Skeletal muscle satellite cell (primary cell): ENCODE data around the gene NEU2.
"Not testable (repeated sequence)": the region's sequence is repeated elsewhere in the genome, so short reads cannot be mapped to it uniquely, and the experiment has no call there.

Source experiments
- H3K27me3 ChIP-seq: 2 replicates; pipeline ENCODE4 v1.7.0; 2013; ENCODE audit warnings: low read length; ENCODE audit not compliant: control insufficient read depth, insufficient read depth
- H3K36me3 ChIP-seq: 2 replicates; pipeline ENCODE4 v1.7.0; 2013; ENCODE audit warnings: mild to moderate bottlenecking, control low read depth, low read length; ENCODE audit not compliant: insufficient read depth
- H3K4me1 ChIP-seq: 2 replicates; pipeline ENCODE4 v1.7.0; 2013; ENCODE audit warnings: low read length; ENCODE audit not compliant: control insufficient read depth, insufficient read depth
- H3K4me2 ChIP-seq: 2 replicates; pipeline ENCODE4 v1.7.0; 2013; ENCODE audit warnings: mild to moderate bottlenecking, low read length
- H3K4me3 ChIP-seq: 2 replicates; pipeline ENCODE4 v1.7.0; 2013; ENCODE audit warnings: low read length
- H3K9ac ChIP-seq: 2 replicates; pipeline ENCODE4 v1.7.0; 2013; ENCODE audit warnings: mild to moderate bottlenecking, low read depth, low read length, moderate library complexity
- H3K9me3 ChIP-seq: replicated peaks from 2 replicates; pipeline ENCODE4 v1.7.0; 2013; ENCODE audit warnings: mild to moderate bottlenecking, control low read depth, low read length

The NEU2 gene

GRCh38 chr2:233061591-233062450, 29.3 kb downstream of the NEU2 start:
- Histone ChIP-seq H3K9me3 (no peaks in the 10 kb centered on the region), H3K4me2 (no peak overlapping the region), H3K4me3 (no peak overlapping the region), H3K36me3 (no peaks in the 10 kb centered on the region), H3K9ac (no peak overlapping the region), H3K27me3 (peaks cover 9% of the 10 kb centered on the region), H3K4me1 (peaks cover 7% of the 10 kb centered on the region)

- Histone ChIP-seq H3K9ac (no peak overlapping the region), H3K27me3 (peaks cover 9% of the 10 kb centered on the region), H3K4me2 (no peak overlapping the region), H3K4me3 (no peak overlapping the region), H3K9me3 (no peaks in the 10 kb centered on the region), H3K36me3 (no peaks in the 10 kb centered on the region), H3K4me1 (peaks cover 7% of the 10 kb centered on the region)
Measured at GRCh38 chr2:233062451-233062850, 30.0 kb downstream of the NEU2 start.

- no peak overlapping the region for H3K4me2 ChIP-seq
- H3K36me3 ChIP-seq = no peaks in the 10 kb centered on the region
- H3K27me3 ChIP-seq = peaks cover 9% of the 10 kb centered on the region
- no peak overlapping the region for H3K4me3 ChIP-seq
- no peaks in the 10 kb centered on the region for H3K9me3 ChIP-seq
- no peak overlapping the region for H3K9ac ChIP-seq
- H3K4me1 ChIP-seq = peaks cover 7% of the 10 kb centered on the region
Measured at GRCh38 chr2:233062946-233063268, 30.4 kb downstream of the NEU2 start.

GRCh38 chr2:233063269-233063975, 30.9 kb downstream of the NEU2 start:
- peaks cover 7% of the 10 kb centered on the region for H3K4me1 ChIP-seq
- H3K4me3 ChIP-seq = no peak overlapping the region
- H3K4me2 ChIP-seq = no peak overlapping the region
- H3K9me3 ChIP-seq = no peaks in the 10 kb centered on the region
- no peak overlapping the region for H3K9ac ChIP-seq
- H3K36me3 ChIP-seq = no peaks in the 10 kb centered on the region
- peaks cover 9% of the 10 kb centered on the region for H3K27me3 ChIP-seq

- Histone ChIP-seq H3K4me3 (no peak overlapping the region), H3K27me3 (peaks cover 12% of the 10 kb centered on the region), H3K36me3 (no peaks in the 10 kb centered on the region), H3K4me1 (peaks cover 7% of the 10 kb centered on the region), H3K9me3 (no peaks in the 10 kb centered on the region), H3K4me2 (no peak overlapping the region), H3K9ac (no peak overlapping the region)
Measured at GRCh38 chr2:233063976-233064411, 31.5 kb downstream of the NEU2 start.

- Histone ChIP-seq H3K4me2 (no peak overlapping the region), H3K4me3 (no peak overlapping the region), H3K4me1 (peaks cover 7% of the 10 kb centered on the region), H3K9ac (no peak overlapping the region), H3K36me3 (no peaks in the 10 kb centered on the region), H3K9me3 (no peaks in the 10 kb centered on the region), H3K27me3 (peaks cover 12% of the 10 kb centered on the region)
Measured at GRCh38 chr2:233064530-233065199, 32.2 kb downstream of the NEU2 start.

- not testable (repeated sequence) for H3K4me2 ChIP-seq, H3K36me3 ChIP-seq, H3K9ac ChIP-seq, H3K9me3 ChIP-seq, H3K4me1 ChIP-seq, H3K4me3 ChIP-seq
- H3K27me3 ChIP-seq = peaks cover 12% of the 10 kb centered on the region
Measured at GRCh38 chr2:233065200-233065589, 32.7 kb downstream of the NEU2 start.

GRCh38 chr2:233065954-233066470, 33.5 kb downstream of the NEU2 start:
- Histone ChIP-seq H3K4me2 (no peak overlapping the region), H3K4me1 (no peaks in the 10 kb centered on the region), H3K36me3 (no peaks in the 10 kb centered on the region), H3K9ac (no peak overlapping the region), H3K27me3 (peaks cover 12% of the 10 kb centered on the region), H3K4me3 (no peak overlapping the region), H3K9me3 (no peaks in the 10 kb centered on the region)

GRCh38 chr2:233068762-233069418, 36.4 kb downstream of the NEU2 start:
- no peak overlapping the region for H3K4me2 ChIP-seq
- no peaks in the 10 kb centered on the region for H3K36me3 ChIP-seq
- no peak overlapping the region for H3K4me3 ChIP-seq
- peaks cover 8% of the 10 kb centered on the region for H3K27me3 ChIP-seq
- no peaks in the 10 kb centered on the region for H3K4me1 ChIP-seq
- H3K9me3 ChIP-seq = no peaks in the 10 kb centered on the region
- H3K9ac ChIP-seq = no peak overlapping the region

- no peaks in the 10 kb centered on the region for H3K36me3 ChIP-seq
- H3K4me1 ChIP-seq = no peaks in the 10 kb centered on the region
- no peak overlapping the region for H3K4me3 ChIP-seq
- no peak overlapping the region for H3K9ac ChIP-seq
- no peak overlapping the region for H3K4me2 ChIP-seq
- no peaks in the 10 kb centered on the region for H3K9me3 ChIP-seq
- H3K27me3 ChIP-seq = peaks cover 18% of the 10 kb centered on the region
Measured at GRCh38 chr2:233072838-233073237, 40.4 kb downstream of the NEU2 start.

- no peak overlapping the region for H3K4me2 ChIP-seq
- H3K4me1 ChIP-seq = no peaks in the 10 kb centered on the region
- peaks cover 15% of the 10 kb centered on the region for H3K27me3 ChIP-seq
- no peak overlapping the region for H3K9ac ChIP-seq
- H3K9me3 ChIP-seq = no peaks in the 10 kb centered on the region
- H3K4me3 ChIP-seq = no peak overlapping the region
- H3K36me3 ChIP-seq = no peaks in the 10 kb centered on the region
Measured at GRCh38 chr2:233074106-233074505, 41.6 kb downstream of the NEU2 start.
